GM12801 (cell line): ENCODE data around the gene TCP11.

ENCODE experiments used
- CTCF ChIP-seq: IDR thresholded peaks from one replicate; pipeline ENCODE4 v1.5.1; 2011; ENCODE audit warnings: control low read depth; ENCODE audit not compliant: insufficient read length; ENCODE audit errors: extremely low read depth

The TCP11 gene

GRCh38 chr6:35183935-35184334 lies 42.8 kb upstream of the TCP11 start:
- TF ChIP-seq CTCF: no peak

- TF ChIP-seq CTCF: no peak
Measured at GRCh38 chr6:35183281-35183680, 42.1 kb upstream of the TCP11 start.

- no peak for TF ChIP-seq CTCF
Measured at GRCh38 chr6:35181933-35182612, 40.9 kb upstream of the TCP11 start.

- no peak for TF ChIP-seq CTCF
Measured at GRCh38 chr6:35181308-35181932, 40.3 kb upstream of the TCP11 start.

- TF ChIP-seq CTCF: no peak
Measured at GRCh38 chr6:35179901-35180535, 38.9 kb upstream of the TCP11 start.

GRCh38 chr6:35178932-35179832 lies 38.0 kb upstream of the TCP11 start:
- TF ChIP-seq CTCF: no peak

- no peak for TF ChIP-seq CTCF
Measured at GRCh38 chr6:35178012-35178411, 36.9 kb upstream of the TCP11 start.
